IMR-90 (cell line): ENCODE measurements around the gene CDKN1A.

Experiments used
- BHLHE40 ChIP-seq: fragments of 150-350 bp; IDR thresholded peaks from 2 replicates; pipeline ENCODE4 v1.6.1; 2016; ENCODE audit warnings: mild to moderate bottlenecking, low read depth, low read length
- CEBPB ChIP-seq: IDR thresholded peaks from 2 replicates; pipeline ENCODE4 v1.6.1; 2012; ENCODE audit warnings: low read depth, low read length, improper control_type of control experiment
- FOS ChIP-seq: fragments of 150-350 bp; IDR thresholded peaks from 2 replicates; pipeline ENCODE4 v1.6.1; 2016; ENCODE audit warnings: low read depth, low read length
- MAFK ChIP-seq: IDR thresholded peaks from 2 replicates; pipeline ENCODE4 v1.6.1; 2012; ENCODE audit warnings: low read depth, low read length, improper control_type of control experiment
- NFE2L2 ChIP-seq: fragments of 150-350 bp; IDR thresholded peaks from 2 replicates; pipeline ENCODE4 v1.6.1; 2016; ENCODE audit warnings: low read depth, mild to moderate bottlenecking, low read length
- POLR2A ChIP-seq: IDR thresholded peaks from 2 replicates; pipeline ENCODE4 v1.6.1; 2012; ENCODE audit warnings: mild to moderate bottlenecking, low read depth, low read length
- RAD21 ChIP-seq: IDR thresholded peaks from 2 replicates; pipeline ENCODE4 v1.6.1; 2012; ENCODE audit warnings: low read length, improper control_type of control experiment
- RCOR1 ChIP-seq: IDR thresholded peaks from 2 replicates; pipeline ENCODE4 v1.6.1; 2012; ENCODE audit warnings: mild to moderate bottlenecking, low read length, improper control_type of control experiment; ENCODE audit not compliant: insufficient replicate concordance
- RFX5 ChIP-seq: IDR thresholded peaks from 2 replicates; pipeline ENCODE4 v1.8.0; 2012; ENCODE audit warnings: low read depth, mild to moderate bottlenecking, low read length, moderate library complexity
- SMC3 ChIP-seq: fragments of 150-350 bp; IDR thresholded peaks from 2 replicates; pipeline ENCODE4 v1.6.1; 2016; ENCODE audit warnings: low read depth, mild to moderate bottlenecking, antibody characterized with exemption, low read length, moderate library complexity
- TF ChIP-seq, protein P1 (sequence below): conservative IDR thresholded peaks from 2 replicates; pipeline ENCODE4 v1.5.1; 2012; ENCODE audit warnings: mild to moderate bottlenecking, low read depth, low read length, improper control_type of control experiment

DNA sequence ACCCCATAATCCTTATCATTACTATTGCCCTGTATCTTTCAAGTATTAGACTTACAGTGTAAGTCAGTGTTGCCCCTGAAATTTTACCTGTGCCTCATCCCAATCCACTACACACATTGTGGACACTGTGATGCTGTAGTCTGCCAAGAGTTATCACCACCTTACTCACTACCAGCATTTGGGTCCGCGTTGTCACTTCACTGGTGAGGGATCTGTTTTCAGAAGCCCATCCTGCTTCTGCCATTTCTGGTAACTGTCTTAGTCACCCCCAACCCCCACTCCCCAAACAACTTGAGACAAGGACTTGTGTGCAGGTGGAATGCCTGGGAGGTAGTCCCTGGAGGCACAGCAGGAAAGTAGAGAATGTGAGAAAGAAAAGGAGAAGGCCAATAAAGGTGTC, 13.1 kb downstream of the CDKN1A start:
- TF ChIP-seq RAD21 (no peak), CEBPB (no peak), MAFK (no peak), POLR2A (no peak), RCOR1 (no peak), RFX5 (no peak), SMC3 (no peak), BHLHE40 (no peak), FOS (no peak), NFE2L2 (no peak)
- TF ChIP-seq, protein P1, sequence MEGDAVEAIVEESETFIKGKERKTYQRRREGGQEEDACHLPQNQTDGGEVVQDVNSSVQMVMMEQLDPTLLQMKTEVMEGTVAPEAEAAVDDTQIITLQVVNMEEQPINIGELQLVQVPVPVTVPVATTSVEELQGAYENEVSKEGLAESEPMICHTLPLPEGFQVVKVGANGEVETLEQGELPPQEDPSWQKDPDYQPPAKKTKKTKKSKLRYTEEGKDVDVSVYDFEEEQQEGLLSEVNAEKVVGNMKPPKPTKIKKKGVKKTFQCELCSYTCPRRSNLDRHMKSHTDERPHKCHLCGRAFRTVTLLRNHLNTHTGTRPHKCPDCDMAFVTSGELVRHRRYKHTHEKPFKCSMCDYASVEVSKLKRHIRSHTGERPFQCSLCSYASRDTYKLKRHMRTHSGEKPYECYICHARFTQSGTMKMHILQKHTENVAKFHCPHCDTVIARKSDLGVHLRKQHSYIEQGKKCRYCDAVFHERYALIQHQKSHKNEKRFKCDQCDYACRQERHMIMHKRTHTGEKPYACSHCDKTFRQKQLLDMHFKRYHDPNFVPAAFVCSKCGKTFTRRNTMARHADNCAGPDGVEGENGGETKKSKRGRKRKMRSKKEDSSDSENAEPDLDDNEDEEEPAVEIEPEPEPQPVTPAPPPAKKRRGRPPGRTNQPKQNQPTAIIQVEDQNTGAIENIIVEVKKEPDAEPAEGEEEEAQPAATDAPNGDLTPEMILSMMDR: no peak
